CD14-positive monocyte (primary cell): ENCODE results near the gene P2RX6. TPM values are rescaled to one million over a fixed set of nuclear protein-coding genes. Genes with fewer than 3 reads are reported as not detected.

Experiments
- DNase-seq, 3 donors: peaks; one replicate each; pipeline ENCODE4 v3.0.0-alpha.2; 2011 to 2022
- H2AFZ ChIP-seq: 2 replicates; pipeline ENCODE4 v1.6.0; 2012; ENCODE audit warnings: mild to moderate bottlenecking, low read depth, low read length, inconsistent platforms; ENCODE audit not compliant: insufficient read depth, poor library complexity, severe bottlenecking
- H3K27ac ChIP-seq, 2 donors: 1 replicate in 1 of 2; 2 replicates in 1 of 2; pipeline ENCODE4 v1.5.1; 2012 to 2013; ENCODE audit warnings: low read length in 2 of 2, control low read depth in 1 of 2, inconsistent platforms in 1 of 2, low read depth in 1 of 2, mild to moderate bottlenecking in 1 of 2
- H3K27me3 ChIP-seq, 2 donors: one replicate each; pipeline versions ENCODE4 v1.6.0 to v1.6.1; 2011 to 2013; ENCODE audit warnings: low read length in 2 of 2; ENCODE audit not compliant: control insufficient read depth in 2 of 2, insufficient read depth in 2 of 2
- H3K36me3 ChIP-seq, 2 donors: replicated peaks in 1 of 2; 1 replicate in 1 of 2; 2 replicates in 1 of 2; pipeline versions ENCODE4 v1.5.1 to v1.6.1; 2012 to 2013; ENCODE audit warnings: low read length in 2 of 2, control low read depth in 1 of 2, inconsistent platforms in 1 of 2, mild to moderate bottlenecking in 1 of 2; ENCODE audit not compliant: insufficient read depth in 2 of 2, control insufficient read depth in 1 of 2
- H3K4me1 ChIP-seq, 2 donors: 1 replicate in 1 of 2; 2 replicates in 1 of 2; pipeline versions ENCODE4 v1.5.1 to v1.6.1; 2012 to 2013; ENCODE audit warnings: low read length in 2 of 2, control low read depth in 1 of 2, inconsistent platforms in 1 of 2, mild to moderate bottlenecking in 1 of 2, moderate library complexity in 1 of 2; ENCODE audit not compliant: insufficient read depth in 2 of 2, control insufficient read depth in 1 of 2
- H3K4me2 ChIP-seq: replicated peaks from 2 replicates; pipeline ENCODE3; 2012; ENCODE audit warnings: low read length, moderate library complexity, mild to moderate bottlenecking; ENCODE audit not compliant: poor library complexity, severe bottlenecking; ENCODE audit errors: extremely low read depth
- H3K4me3 ChIP-seq, 3 experiments: fragments of 200-600 bp in 1 of 3; sonication (generic) in 1 of 3; replicated peaks in 1 of 3; 1 replicate in 2 of 3; 2 replicates in 1 of 3; pipeline ENCODE4 v1.5.1; 2011 to 2013; ENCODE audit warnings: low read length in 3 of 3, mild to moderate bottlenecking in 3 of 3, control low read depth in 2 of 3, low read depth in 2 of 3, inconsistent platforms in 1 of 3, moderate library complexity in 1 of 3
- H3K79me2 ChIP-seq: 2 replicates; pipeline ENCODE4 v1.6.0; 2012; ENCODE audit warnings: mild to moderate bottlenecking, control low read depth, inconsistent platforms, low read length, moderate library complexity; ENCODE audit not compliant: insufficient read depth
- H3K9ac ChIP-seq: 2 replicates; pipeline ENCODE4 v1.6.0; 2017; ENCODE audit warnings: low read length, mild to moderate bottlenecking; ENCODE audit not compliant: insufficient read depth, poor library complexity, severe bottlenecking
- H3K9me3 ChIP-seq, 2 donors: replicated peaks in 1 of 2; 1 replicate in 1 of 2; 2 replicates in 1 of 2; pipeline versions ENCODE4 v1.5.1 to v1.6.1; 2012 to 2013; ENCODE audit warnings: low read length in 2 of 2, control low read depth in 1 of 2; ENCODE audit not compliant: control insufficient read depth in 1 of 2, insufficient read depth in 1 of 2
- H4K20me1 ChIP-seq: 2 replicates; pipeline ENCODE4 v1.6.0; 2012; ENCODE audit warnings: mild to moderate bottlenecking, low read length, control low read depth, moderate library complexity; ENCODE audit not compliant: insufficient read depth
- H3K27ac Mint-ChIP-seq, 7 donors: one replicate each; pipeline ENCODE4 v1.8.0; 2020; ENCODE audit warnings: mild to moderate bottlenecking in 7 of 7, mixed read lengths in 7 of 7, moderate library complexity in 6 of 7, inconsistent platforms in 2 of 7
- H3K27me3 Mint-ChIP-seq, 3 donors: one replicate each; pipeline ENCODE4 v1.8.0; 2021 to 2022; ENCODE audit warnings: low read depth in 3 of 3, mild to moderate bottlenecking in 3 of 3, mixed read lengths in 3 of 3, moderate library complexity in 3 of 3, inconsistent platforms in 1 of 3
- H3K36me3 Mint-ChIP-seq, 2 donors: one replicate each; pipeline ENCODE4 v1.8.0; 2020; ENCODE audit warnings: mixed read lengths in 2 of 2, inconsistent platforms in 1 of 2, mild to moderate bottlenecking in 1 of 2
- H3K4me1 Mint-ChIP-seq: one replicate; pipeline ENCODE4 v1.8.0; 2020; ENCODE audit warnings: mild to moderate bottlenecking, mixed read lengths
- H3K4me3 Mint-ChIP-seq, 2 donors: one replicate each; pipeline ENCODE4 v1.8.0; 2020; ENCODE audit warnings: mild to moderate bottlenecking in 2 of 2, mixed read lengths in 2 of 2, moderate library complexity in 1 of 2
- H3K9me3 Mint-ChIP-seq, 7 donors: one replicate each; pipeline ENCODE4 v1.8.0; 2020 to 2022; ENCODE audit warnings: mixed read lengths in 7 of 7, mild to moderate bottlenecking in 6 of 7, moderate library complexity in 6 of 7, inconsistent platforms in 2 of 7
- CTCF ChIP-seq: fragments of 200-600 bp; IDR thresholded peaks from one replicate; pipeline ENCODE4 v1.8.0; 2022; ENCODE audit warnings: antibody characterized with exemption, mild to moderate bottlenecking
- WGBS: methylation state at CpG from one replicate; pipeline ENCODE4 v1.1.5; 2013; ENCODE audit warnings: missing lambda C conversion rate; ENCODE audit not compliant: insufficient coverage; 5-methylcytosine and 5-hydroxymethylcytosine counted together
- intact Hi-C, 2 donors: fragments of 100-400 bp; cut with micrococcal nuclease; formaldehyde crosslinking; loops; one replicate each; pipeline versions ENCODE4 v1.15.0 to v1.15.1; 2023
- polyA plus RNA-seq, 3 donors: library from polyadenylated mRNA; depleted of rRNA in 1 of 3; unstranded in 2 of 3; stranded (reverse) in 1 of 3; fragments of 300-500 nt in 2 of 3; fragments of >200 nt in 1 of 3; fragmentation: Illumina TruSeq in 2 of 3; gene quantifications; 1 replicate in 2 of 3; 2 replicates in 1 of 3; pipeline ENCODE4 v1.2.3, GENCODE V29; 2012 to 2021

P2RX6 gene
- polyA plus RNA-seq, 3 donors: not detected

GRCh38 chr22:21031545-21032036 is 16.6 kb downstream of the P2RX6 start:
- no peak overlapping the region for H2AFZ ChIP-seq
- H3K4me1 ChIP-seq: no peaks in the 10 kb centered on the region
- H3K4me3 ChIP-seq: no peak overlapping the region
- no peak overlapping the region for H3K27ac Mint-ChIP-seq
- 90% methylated on average over 15 of the region's 18 CpGs for WGBS
- H3K36me3 Mint-ChIP-seq: no peaks in the 10 kb centered on the region
- peak overlapping the region in 1 of 2 donors; percentile 59 for H3K4me3 Mint-ChIP-seq
- intact Hi-C loops: no loop called here
- peaks cover 9 to 30% of the 10 kb centered on the region in 2 donors for H3K27me3 ChIP-seq
- no peaks in the 10 kb centered on the region for H3K36me3 ChIP-seq
- no peaks in the 10 kb centered on the region for H3K9me3 ChIP-seq
- no peak overlapping the region for H3K27ac ChIP-seq
- H3K27me3 Mint-ChIP-seq: peaks cover 32 to 42% (median 40%) of the 10 kb centered on the region in 3 donors
- no peak for DNase-seq
- no peaks in the 10 kb centered on the region for H3K79me2 ChIP-seq
- H3K4me2 ChIP-seq: no peak overlapping the region
- no peaks in the 10 kb centered on the region for H3K4me1 Mint-ChIP-seq
- no peaks in the 10 kb centered on the region for H4K20me1 ChIP-seq
- no peak overlapping the region for H3K9ac ChIP-seq
- H3K9me3 Mint-ChIP-seq: peaks cover 0 to 5% (median 0%) of the 10 kb centered on the region in 7 donors
- no peak for TF ChIP-seq CTCF

- no peaks in the 10 kb centered on the region for H3K4me1 Mint-ChIP-seq
- H3K27ac ChIP-seq: no peak within 1 kb of the TSS
- no peak within 1 kb of the TSS for H3K4me2 ChIP-seq
- DNase-seq: no peak
- no peaks in the 10 kb centered on the region for H3K79me2 ChIP-seq
- H3K4me3 Mint-ChIP-seq: peak within 1 kb of the TSS in 1 of 2 donors; percentile 59
- 7% methylated on average over 40 of the region's 59 CpGs for whole genome bisulfite sequencing
- no peaks in the 10 kb centered on the region for H3K36me3 ChIP-seq
- no peak for TF ChIP-seq CTCF
- no peaks in the 10 kb centered on the region for H4K20me1 ChIP-seq
- no peaks in the 10 kb centered on the region for H3K4me1 ChIP-seq
- no peaks in the 10 kb centered on the region for H3K9me3 ChIP-seq
- intact Hi-C loops: no loop called here
- no peaks in the 10 kb centered on the region for H3K36me3 Mint-ChIP-seq
- no peak within 1 kb of the TSS for H3K27ac Mint-ChIP-seq
- H3K9me3 Mint-ChIP-seq: peaks cover 0 to 5% (median 0%) of the 10 kb centered on the region in 7 donors
- peaks cover 9 to 30% of the 10 kb centered on the region in 2 donors for H3K27me3 ChIP-seq
- no peak within 1 kb of the TSS for H2AFZ ChIP-seq
- no peak within 1 kb of the TSS for H3K9ac ChIP-seq
- no peak within 1 kb of the TSS for H3K4me3 ChIP-seq
- H3K27me3 Mint-ChIP-seq: peaks cover 32 to 42% (median 40%) of the 10 kb centered on the region in 3 donors
Measured at GRCh38 chr22:21032037-21032867, 17.3 kb downstream of the P2RX6 start, which contains the start of gene SLC7A4. Gene SLC7A4 (minus strand): TSS chr22:21032561. CDS start chr22:21031812, 749 bp downstream.
